GM19351 (cell line): Measurements from ENCODE around the gene ANKDD1B.

Source experiments
- ATAC-seq: cut with Tn5 transposase; IDR thresholded peaks from one replicate; pipeline ENCODE4 v1.9.1; 2021; ENCODE audit warnings: mild to moderate bottlenecking, moderate library complexity; ENCODE audit not compliant: unreplicated experiment

Gene ANKDD1B

DNA sequence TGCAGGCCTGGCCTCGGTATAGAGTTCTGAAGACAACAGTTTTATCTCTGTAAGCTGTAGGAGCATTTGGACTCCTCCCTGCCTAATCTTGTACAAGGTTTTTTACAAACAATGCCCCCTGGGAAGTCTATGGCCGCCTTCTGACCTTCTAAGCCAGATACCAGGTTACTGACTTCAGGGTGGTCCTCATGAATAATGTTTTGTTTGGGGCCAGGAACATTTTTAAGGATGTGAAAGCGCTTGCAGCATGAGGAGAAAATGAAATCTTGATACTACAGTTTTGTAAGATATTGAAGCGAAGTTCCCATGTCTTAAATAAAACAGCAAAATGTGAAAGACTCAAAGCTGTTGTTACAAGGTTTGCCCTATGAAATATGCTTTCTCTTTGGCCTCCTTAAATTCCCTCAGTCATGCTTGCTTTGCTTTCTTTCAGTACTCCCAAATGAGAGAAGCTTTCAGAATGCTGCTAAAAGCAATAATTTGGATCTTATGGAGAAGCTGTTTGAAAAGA, 5.2 kb downstream of the ANKDD1B start:
- no peak for ATAC-seq

DNA sequence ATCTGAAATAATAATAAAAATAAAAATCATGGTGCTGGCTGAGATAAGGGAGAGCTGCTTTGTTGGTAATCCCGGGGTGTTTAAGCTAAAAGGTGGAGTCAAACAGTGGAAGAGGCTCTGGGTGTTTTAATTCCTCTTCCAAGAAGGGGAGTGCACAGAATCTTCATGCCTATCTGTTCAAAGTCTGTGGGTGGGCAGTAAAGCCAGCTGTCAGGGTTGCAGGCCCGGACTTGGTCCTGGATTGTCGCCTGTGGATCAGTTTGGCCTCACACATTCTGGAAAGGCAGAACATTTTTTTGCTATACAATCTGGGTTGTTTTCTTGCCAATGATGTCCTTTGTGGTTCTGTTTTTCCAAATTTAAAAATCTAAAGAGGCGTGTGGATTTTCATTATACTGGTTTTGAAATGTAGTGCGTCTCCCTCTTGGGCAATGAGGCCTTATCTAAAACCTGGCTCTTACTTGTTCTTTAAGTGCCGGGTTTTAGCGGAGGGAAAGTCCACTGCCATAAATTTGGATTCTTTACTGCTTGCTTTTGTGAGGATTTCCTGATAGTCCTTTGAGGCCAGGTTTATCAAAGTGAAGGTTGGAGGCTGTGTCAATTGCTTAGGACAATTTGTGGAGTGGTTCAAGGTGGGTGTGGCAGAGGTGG, 5.8 kb downstream of the ANKDD1B start:
- no peak for ATAC-seq

- no peak for ATAC-seq
These were observed 6.6 kb downstream of the ANKDD1B start for GRCh38 chr5:75617736-75618352.

DNA sequence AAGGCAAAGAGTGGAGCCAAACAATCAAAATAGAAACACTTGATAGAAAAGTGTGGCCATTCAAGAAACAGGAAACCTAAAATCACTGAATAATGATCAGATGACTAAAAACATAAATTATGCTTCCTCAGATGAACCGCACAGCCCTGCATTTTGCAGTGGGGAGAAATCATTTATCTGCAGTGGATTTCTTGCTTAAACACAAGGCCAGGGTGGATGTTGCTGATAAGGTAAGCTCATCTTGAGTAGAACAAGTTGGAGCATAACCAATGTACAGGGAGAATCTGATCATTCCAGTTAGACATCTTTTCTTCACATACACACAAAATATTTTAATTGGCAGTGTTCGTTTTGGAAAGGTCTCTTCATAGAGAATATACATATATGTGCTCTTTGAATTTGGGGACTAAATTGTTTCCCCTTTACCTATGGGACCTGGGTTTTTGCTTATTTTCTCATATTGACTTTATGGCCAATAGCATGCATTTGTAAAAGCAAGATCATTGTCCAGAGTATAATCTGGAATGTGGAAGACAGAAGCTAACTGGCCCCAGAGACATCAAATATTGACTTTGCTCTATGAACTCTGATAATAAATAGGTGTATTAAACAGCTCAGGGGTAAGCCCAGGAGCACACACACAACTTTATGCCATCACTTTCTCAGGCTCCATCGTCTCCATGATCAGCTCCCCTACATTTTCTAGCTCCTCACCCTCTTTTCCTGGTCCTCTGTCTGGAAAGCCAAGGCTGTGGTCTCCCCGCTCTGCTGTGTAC, 9.1 kb downstream of the ANKDD1B start:
- no peak for ATAC-seq

DNA sequence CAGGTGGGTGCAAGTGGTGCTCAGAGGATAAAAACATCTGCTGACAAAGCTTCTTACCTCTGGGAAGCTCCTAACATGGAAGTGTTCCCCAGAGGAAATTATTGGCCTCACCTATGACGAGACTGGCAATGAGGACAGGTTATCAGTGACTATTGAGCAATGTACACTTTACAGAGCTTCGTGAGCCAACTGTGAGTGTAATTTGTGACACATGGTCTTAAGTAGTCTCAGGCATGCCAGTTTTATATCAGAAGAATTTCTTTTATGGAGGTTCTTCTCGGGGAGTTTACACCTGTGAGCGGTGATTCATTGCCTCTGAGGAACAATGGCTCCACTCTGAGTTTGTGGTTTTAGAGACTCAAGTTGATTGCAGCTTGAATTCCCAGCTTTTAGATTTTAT, 11.3 kb downstream of the ANKDD1B start:
- no peak for ATAC-seq

DNA sequence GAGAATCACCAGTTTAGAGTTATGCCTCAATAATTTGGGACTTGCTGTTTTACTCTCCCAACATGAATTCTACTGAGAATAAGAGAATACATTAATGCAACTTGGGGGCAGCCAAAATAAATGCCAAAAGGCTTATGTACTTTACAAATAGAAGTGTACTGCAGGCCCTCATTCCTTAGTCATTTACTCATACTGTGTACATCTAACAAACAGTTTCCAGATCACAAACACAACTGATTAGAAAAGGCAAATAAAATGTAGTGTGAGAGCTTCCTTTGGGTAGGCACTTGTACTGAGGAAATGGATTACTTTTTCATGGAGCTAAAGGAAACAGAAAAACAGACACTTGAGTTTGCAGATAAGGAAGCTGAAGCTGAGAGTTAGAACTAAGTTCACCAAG, 12.6 kb downstream of the ANKDD1B start:
- ATAC-seq: no peak

DNA sequence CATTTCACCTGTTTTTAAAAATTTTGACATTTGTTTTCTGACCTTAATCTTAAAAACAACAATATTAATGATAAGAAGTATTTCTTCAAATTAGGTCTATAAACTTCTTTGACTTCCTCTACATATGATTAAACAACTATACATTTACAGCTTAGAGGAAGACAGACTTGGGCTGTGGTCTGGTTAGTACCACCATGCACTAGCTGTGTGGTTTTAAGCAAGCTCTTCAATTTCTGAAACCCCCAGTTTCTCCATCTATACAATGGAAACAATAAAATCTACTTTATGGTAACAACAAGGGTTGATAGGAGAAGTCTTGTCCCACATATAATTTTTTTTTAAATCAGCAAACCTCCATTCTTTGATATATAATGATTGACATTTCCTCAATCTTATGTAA, 15.7 kb downstream of the ANKDD1B start:
- no peak for ATAC-seq

DNA sequence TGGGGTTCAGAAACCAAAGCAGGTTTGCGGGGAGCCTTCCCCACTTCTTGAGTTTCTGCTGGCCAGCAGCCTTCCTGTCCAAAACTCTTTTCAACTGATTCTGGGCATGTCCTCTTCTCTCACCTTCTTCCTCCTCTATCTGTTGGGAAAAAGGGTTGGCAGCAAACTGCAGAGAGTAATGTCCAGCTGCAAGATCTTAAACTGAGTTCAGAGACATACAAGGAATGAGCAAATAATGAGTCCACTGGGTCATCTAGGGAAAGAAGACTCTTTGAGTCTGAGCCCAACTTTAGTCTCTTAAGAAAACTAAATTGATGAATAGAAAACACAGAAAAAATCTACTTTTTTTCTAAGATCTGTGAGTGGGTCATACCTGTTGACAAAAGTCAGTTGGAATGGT, 16.5 kb downstream of the ANKDD1B start:
- ATAC-seq: no peak

DNA sequence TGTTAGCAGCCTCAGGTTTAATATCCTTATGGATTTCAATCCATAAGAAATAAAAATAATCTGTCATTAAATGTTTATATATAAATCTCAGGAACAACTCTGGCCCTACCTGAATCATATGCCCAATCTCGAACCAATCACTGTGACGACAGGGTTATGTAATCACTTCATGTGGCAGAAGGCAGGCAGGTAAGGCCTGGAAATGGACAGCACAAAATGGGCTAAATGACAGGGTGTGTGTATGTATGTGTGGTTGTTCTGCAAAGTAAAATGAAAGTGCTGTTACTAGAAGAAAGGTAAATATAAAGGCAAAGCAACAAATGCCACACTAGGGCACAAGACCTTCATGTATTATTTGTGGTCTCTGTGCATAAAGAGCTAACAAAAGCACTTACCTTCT, 19.6 kb downstream of the ANKDD1B start:
- no peak for ATAC-seq

DNA sequence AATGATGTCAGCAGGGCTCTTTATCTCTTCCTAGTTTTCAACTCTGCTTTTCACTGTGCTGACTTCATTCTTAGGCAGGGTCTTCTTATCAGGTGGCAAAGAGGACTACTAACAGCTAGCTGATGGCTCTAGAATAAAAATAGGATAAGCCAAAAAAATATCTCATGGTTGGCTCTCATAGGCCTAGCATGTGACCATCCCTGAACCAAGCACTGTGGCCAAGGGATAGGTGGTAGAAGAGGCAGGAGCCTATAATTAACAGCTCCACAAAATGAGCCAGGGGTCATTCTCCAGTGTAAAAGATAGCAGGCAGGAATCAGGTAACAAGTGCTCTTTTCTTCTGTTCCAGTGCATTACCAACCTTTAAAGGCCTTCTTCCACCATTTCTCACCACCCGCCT, 21.1 kb downstream of the ANKDD1B start:
- no peak for ATAC-seq

- no peak for ATAC-seq
These were observed 26.7 kb downstream of the ANKDD1B start for GRCh38 chr5:75637949-75638348.

GRCh38 chr5:75639535-75640311, 28.5 kb downstream of the ANKDD1B start:
- ATAC-seq: no peak

- no peak for ATAC-seq
These were observed 29.1 kb downstream of the ANKDD1B start for GRCh38 chr5:75640395-75640794.

- ATAC-seq: no peak
These were observed 29.6 kb downstream of the ANKDD1B start for GRCh38 chr5:75640826-75641225.

DNA sequence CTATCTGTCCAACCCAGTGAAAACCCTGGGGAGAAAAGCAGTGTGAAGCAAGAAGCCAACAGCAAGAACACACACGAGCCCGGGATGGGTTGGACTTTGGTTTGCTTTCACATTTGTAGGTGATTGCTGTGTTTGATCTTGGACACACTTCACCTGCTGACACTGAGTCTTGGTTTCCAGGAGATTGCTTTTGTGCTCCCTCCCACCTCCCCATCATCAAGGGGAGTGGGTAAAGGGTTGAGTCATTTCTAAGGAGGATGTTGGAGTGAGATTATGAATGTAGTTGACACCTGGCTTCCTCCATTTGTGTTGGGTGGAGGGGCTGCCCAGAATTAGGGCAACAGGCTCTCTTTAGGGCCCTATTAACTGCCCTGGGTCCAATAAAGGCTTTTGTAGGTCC, 37.5 kb downstream of the ANKDD1B start:
- no peak for ATAC-seq

DNA sequence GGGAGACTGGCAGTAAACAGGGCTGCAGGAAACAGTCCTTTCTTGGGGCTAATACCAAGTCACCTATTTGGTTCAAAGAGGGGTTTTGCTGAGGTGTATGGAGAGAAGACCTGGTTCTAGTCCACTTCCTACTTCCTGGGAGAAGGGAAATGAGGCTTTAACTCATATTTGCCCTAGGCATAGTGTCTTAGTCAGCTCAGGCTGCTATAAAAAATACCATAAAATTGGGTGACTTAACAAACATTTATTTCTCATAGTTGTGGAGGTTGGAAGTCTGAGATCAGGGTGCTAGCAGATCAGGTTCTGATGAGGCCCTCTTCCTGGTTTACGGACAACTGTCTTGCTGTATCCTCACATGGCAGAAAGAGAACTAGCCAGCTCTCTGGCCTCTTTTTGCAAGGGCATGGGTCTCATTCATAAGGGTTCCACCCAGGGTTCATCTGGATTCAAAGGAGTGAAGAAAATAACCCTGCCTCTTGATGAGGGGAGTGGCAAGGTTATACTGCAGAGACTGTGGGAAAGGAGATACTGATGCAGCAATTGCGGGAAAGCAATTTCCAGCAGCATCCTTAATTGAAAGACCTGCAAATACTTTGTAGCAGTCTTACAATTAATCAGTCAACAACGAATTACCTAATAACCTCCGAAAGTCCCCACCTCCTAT, 40.5 kb downstream of the ANKDD1B start:
- no peak for ATAC-seq

DNA sequence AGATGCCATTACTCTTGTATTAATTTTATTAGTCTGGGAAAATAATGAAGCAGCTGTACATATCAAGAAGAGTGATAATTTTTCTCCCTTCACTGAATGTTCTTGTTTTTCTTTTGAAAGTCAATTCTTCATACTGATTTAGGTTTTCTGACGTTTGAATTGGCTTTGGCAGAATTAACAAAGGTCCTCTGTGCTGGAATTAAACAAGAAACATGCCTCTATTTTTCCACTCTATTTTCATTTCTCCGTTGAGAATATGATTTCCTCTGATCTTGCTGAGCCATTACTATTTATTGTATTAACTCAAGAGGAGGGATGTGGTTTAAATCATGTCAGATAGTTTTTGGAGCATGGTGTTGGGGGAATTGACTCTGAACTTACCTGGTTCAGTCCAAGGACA, 42.3 kb downstream of the ANKDD1B start:
- no peak for ATAC-seq

- no peak for ATAC-seq
These were observed 43.5 kb downstream of the ANKDD1B start for GRCh38 chr5:75654693-75655295.

- no peak for ATAC-seq
These were observed 45.2 kb downstream of the ANKDD1B start for GRCh38 chr5:75656311-75657003.
